ENCODE data around the gene RTCB.

RTCB gene

DNA sequence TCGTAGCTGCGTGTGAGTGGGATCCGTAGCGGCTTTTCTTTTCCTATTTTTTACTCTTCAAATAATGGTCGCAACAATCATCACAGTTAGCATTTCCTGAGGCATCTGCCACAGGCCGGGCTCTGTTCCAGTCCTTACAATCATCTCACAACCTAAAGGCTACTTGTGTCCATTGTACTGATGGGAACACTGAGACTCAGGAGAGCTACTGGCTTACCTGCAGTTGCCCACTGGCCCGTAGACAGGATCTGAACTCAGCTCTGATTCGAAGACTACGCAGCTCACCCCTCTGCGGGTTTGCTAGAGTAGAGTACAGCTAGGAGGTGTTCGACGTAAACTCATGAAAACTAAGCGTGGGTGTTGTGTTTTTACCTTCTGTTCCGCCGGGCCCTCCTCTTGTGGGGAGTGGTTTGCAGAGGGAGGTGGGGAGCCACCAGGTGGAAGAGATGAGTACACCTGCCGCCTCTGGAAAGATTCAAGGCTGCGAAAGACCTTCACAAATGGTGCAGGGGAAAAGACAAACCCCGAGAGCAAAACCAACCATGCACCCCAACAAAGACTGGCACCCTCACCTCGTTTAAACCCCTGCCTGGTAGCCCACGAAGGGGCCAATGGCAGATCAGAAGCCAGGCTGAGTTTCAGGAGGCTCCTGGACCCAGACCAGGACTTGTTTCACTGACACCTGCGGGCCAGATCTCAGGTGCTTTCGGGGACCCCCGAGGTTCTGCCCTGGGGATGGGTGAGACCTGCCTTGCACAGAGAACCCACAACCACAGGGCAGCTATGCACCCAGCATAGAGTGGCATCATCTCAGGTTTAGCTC lies 72.6 kb downstream of the RTCB start:
- no peak for DNase-seq (ENCODE audit: low read depth in 2 of 2)

DNA sequence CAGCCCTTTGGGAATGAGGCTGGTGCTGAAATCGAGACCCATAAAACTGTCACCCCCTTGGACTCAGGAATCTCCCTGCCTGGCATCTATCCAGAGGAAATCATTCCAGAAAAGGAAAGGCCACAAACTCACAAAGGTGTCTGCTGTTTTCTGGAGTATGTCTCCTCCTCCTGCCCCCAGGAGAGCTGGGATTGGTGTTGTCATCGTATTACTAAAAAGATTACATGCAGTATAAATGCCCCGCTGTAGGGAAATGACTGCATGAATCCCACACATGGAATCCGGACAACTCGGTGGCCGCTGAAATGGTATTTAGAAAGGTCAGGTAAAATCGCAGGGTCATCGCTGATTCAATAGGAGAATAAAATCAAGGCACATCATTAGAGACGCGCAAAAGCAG lies 73.3 kb downstream of the RTCB start:
- no peak for DNase-seq (ENCODE audit: low read depth in 2 of 2)
